NK-92 (cell line): Measurements from ENCODE around the gene REEP3.
"Not testable (repeated sequence)": the region's sequence is repeated elsewhere in the genome, so short reads cannot be mapped to it uniquely, and the experiment has no call there.

ENCODE experiments used
- DNase-seq: peaks from one replicate; lab custom pipeline; 2025; ENCODE audit not compliant: unreplicated experiment; lab: John Stamatoyannopoulos, UW

The REEP3 gene

DNA sequence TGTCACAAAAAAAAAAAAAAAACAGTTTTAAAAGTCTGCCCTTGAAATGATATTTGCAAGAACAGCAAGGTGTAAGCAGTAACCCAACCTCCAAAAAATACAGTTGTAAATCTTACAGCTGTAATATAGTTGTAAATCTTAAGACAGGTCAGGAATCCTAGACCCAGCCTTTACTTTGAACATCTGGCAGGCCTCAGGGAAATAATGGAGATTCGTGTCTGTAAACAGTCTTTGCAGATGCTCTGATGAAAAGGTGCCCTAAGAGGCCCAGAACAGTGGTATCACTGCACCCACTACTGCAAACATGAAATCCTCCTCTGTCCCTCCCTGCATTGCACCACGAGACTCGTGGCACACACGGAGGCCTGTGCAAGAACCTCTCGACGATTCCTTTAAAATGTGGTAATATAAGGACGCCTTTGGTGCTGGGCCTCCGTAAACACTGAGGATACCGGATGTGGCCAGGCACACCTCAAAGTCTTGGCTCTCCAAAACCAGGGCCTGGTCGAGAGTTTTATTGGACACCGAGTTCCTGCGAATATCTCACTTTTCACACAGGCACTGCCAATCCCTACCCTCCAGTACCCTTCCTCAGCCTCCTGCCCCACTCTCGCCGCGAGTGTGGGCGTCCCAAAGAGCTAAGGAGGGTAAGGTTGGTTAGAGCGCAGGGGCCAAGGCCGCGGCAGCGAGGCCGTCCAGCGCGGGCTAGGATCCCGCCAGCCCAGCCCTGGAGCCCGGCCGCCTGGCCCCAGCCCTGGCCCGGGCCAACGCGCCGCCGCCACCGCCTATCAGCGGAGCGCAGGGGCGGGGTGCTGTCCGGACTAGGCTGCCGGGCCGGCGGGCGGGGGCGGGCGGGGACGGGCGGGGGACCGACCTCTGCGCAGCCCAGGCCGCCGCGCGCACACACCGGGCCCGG, at the start of gene REEP3:
REEP3 (plus strand) TSS at position 902 of the 916 bp plus-strand sequence. CDS start 145 bp downstream, outside the sequence.
- no peak for DNase-seq

- DNase-seq: no peak
These were observed 46.7 kb upstream of the REEP3 start for GRCh38 chr10:63474488-63474887.

DNA sequence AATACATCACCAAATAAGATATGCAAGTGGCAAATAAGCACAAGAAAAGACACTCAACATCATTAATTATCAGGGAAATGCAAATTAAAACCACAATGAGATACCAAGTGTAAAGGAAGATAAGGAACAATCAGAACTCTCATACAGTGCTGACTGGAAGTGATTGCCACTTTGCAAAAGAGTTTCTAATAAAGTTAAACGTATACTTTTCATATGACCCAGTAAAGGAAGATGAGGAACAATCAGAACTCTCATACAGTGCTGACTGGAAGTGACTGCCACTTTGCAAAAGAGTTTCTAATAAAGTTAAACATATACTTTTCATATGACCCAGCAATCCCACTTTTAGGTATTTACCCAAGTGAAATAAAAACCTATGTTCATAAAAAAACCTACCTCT, 43.3 kb upstream of the REEP3 start:
- no peak for DNase-seq

- no peak for DNase-seq
These were observed 42.6 kb upstream of the REEP3 start for GRCh38 chr10:63478564-63478963.

DNA sequence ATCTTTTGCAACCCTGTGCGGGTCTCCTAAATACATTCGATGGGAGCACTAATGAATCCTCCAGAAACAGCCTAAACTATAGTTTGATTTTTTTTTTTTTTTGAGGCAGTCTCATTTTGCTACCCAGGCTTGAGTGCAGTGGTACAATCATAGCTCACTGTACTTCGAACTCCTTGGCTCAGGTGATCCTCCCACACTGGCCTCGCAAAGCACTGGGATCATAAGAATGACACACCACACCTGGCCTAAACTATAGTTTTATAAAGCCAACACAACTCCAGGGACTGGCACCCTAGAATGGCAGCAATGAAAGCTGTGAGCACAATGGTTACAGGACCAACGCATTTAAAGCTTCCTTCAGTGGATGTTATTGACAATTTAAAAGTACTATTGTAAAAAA, 41.0 kb upstream of the REEP3 start:
- no peak for DNase-seq

DNA sequence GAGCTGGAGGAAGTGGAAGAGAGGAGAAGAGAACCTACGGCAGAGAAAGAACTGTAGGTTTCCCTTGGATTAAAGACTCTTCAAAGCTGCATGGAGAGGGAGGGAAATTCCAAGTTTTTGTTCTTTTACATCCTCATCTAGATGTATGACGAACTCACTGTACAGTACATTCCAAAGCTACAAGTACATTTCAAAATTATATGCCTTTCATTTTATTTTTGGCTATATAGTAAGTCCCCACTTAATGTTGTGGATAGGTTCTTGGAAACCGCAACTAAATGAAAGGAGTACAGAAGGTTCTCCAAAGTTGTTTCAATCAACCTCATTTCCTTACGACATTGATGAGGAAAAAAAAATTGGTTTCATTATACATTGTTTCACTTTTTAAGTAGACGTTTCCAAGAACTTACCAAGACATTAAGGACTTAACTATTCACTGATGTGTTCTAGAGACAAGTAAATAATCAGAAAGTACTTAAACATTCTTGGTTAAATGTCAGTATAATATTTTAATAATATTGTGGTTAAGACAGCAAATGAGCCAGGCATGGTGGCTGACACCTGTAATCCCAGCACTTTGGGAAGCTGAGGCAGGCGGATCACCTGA, 39.3 kb upstream of the REEP3 start:
- no peak for DNase-seq

- DNase-seq: no peak
These were observed 37.2 kb upstream of the REEP3 start for GRCh38 chr10:63483983-63484382.

- DNase-seq: no peak
These were observed 33.2 kb upstream of the REEP3 start for GRCh38 chr10:63487990-63488389.

- DNase-seq: no peak
These were observed 31.4 kb upstream of the REEP3 start for GRCh38 chr10:63489838-63490237.

DNA sequence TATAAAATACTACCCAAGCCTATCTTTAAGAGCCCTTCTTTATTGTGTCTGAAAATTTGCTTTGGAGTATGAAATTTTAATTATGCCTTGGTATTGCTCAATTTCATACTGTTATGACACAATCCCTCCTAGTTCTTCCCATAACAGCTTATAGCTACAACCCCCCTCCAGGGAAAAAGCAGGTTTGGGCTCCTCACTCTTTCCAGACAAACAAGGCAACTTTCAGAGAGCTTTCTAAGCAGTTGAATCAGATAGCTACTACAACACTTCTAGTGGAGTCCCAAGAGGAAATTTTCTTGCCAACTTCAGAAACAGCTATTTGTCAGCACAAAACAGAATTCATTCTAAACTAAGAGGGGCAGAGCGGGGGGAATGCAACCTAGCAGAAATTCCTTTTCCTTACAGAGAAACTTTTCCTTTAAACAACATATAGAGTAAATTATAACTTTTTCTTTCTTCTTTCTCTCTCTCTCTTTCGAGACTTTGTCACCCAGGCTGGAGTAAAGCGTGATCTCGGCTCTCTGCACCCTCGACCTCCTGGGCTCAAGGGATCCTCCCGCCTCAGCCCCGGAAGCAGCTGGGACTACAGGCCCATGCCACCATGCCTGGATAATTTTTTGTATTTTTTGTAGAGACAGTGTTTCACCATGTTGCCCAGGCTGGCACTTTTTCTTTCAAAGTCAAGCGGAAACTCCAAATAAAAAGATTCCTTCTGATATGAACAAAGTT, 29.4 kb upstream of the REEP3 start:
- DNase-seq: no peak

- not testable (repeated sequence) for DNase-seq
These were observed 28.9 kb upstream of the REEP3 start for GRCh38 chr10:63492317-63492690.

- DNase-seq: no peak
These were observed 28.2 kb upstream of the REEP3 start for GRCh38 chr10:63493004-63493403.

- DNase-seq: no peak
These were observed 26.2 kb upstream of the REEP3 start for GRCh38 chr10:63494951-63495350.

DNA sequence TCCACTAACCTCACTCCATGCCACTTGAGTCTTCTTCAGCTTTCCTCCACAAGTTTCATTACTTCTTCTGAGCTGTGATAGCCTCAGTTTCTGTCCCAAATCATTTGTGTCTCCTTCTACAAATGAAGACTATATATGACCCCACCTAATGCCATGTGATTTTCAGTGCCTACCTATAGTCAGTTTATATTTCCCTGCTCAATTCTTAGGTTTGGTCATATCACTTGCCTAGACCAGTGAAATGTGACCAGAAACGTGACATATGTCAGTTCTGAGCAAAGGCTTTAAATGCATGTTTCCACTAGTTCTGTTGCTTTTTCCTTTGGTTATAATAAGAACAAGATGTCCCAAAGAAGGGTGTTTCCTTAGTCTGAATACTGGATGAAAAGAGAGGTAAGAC, 24.6 kb upstream of the REEP3 start:
- no peak for DNase-seq

DNA sequence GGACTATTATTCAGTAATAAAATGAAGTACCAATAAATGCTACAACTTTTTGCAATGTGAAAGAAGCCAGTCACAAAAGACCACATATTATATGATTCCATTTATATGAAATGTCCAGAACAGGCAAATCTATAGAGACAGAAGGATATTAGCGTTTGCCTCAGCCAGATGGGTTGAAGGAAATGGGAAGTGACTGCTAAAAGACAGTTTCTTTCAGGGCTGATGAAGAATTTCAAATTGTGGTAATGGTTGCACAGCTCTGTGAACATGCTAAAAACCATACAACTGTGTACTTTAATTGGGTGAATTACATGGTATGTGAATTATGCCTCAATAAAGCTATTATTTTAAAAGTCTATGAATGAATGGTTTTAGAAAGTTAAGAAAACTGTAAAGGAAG, 23.9 kb upstream of the REEP3 start:
- DNase-seq: no peak

DNA sequence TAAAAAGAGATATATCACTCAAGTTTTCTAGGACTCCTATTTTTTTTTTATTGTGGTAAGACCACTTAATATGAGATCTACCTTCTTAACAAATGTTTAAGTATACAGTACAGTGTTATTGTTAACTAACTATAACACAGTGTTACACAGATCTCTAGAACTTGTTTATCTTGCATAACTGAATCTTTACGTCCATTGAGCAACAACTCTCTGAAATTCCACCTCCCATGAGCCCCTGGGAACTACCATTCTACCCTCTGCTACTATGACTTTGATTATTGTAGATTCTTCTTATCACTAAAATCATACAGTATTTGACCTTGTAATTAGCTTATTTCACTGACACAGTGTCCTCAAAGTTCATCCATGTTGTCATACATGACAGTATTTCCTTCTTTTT, 22.5 kb upstream of the REEP3 start:
- no peak for DNase-seq

DNA sequence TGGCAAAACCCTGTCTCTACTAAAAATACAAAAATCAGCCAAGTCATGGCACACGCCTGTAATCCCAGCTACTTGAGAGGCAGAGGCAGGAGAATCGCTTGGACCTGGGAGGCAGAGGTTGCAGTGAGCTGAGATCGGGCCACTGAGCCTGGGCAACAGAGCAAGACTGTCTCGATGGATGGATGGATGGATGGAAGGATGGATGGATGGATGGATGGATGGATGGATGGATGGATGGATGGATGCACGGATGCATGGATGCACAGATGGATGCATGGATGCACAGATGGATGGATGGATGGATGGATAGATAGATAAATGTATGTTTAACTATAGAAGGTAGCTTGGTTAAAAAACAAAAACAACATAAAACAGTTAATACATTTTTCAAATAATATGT, 20.6 kb upstream of the REEP3 start:
- DNase-seq: not testable (repeated sequence)

DNA sequence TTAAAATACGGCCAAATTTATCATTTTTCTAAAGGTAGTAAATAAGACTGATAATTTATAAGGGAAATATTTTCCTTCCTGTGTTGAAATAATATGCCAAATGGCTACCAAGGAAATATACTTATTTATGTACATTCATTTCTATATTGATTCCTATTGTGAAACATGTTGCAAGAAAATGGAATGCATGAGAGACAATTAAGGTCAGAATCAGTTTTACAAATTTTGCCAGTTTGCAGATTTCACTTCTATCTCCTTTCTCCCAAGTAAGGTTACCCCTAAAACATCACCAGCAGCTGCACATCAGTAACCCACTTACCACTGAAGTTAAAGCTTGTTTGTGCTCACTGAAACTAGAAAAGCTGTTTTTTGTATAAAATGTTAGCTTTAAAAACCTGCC, 19.2 kb upstream of the REEP3 start:
- DNase-seq: no peak

DNA sequence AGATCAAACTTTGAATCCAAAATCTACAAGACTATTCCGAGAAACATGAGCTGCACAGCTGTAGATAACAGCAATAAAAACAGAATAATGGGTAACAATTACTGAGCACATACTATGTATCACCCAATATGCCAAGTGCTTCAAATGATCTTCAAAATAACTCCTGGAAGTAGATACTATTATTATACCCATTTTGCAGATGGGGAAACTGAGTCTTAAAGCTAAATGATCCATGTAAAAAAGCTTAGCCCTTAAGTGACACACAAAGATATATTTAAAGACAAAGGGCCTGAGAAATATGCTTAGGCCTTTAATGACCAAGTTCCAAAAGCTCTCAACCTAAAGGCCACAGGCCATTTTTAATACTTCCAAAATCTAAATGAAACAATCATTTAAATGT, 18.4 kb upstream of the REEP3 start:
- DNase-seq: no peak

DNA sequence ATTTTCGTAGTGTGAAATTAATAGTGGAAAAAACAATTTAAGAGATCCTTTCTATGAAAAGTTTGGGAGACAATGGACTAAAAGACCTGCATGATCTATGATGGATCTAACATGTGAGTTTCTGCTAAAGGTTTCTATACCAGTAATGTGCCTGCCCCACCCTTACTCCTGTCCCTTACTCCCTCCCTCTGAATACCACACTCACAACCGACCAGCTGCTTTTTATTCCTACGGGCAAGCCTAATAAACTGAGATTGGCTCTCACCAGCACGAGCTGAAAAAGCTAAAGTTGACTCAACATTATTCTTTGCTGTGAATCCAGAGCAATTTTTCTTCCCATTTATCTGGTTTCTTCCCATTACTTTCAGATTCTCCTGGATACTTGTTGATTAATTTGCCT, 17.8 kb upstream of the REEP3 start:
- DNase-seq: no peak

DNA sequence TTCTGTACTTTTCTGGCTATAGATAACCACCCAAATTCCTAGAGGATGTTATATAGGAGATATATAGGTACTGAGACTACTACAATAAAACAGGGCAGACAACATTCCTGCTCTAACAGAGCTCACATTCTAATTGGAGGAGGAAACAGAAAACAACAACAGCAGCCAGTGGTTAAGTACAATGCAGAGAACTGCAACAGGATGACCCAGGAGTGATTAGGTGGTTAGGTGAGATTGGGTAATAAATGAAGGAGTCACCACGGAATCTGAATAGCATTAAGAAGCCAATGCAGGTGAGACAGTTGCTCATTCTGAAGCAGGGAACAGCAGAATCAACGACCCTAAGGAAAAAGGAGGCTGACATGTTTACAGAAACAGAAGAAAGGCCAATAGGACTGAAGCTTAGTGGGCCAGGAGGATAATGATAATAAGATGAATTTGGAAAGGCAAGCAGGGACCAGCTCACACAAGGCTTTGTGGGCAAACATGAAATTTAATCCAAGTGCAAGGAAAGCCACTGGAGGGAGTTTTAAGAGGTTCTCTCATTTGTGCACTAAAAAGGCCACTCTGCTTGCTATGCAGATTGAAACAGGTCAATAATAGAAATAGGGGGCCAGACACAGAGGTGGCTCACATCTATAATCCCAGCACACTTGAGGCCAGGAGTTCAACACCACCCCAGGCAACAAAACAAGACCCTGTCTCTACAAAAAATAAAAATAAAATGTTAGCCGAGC, 16.9 kb upstream of the REEP3 start:
- no peak for DNase-seq
